Measurements from ENCODE around the gene ADRB1.

ADRB1 gene

DNA sequence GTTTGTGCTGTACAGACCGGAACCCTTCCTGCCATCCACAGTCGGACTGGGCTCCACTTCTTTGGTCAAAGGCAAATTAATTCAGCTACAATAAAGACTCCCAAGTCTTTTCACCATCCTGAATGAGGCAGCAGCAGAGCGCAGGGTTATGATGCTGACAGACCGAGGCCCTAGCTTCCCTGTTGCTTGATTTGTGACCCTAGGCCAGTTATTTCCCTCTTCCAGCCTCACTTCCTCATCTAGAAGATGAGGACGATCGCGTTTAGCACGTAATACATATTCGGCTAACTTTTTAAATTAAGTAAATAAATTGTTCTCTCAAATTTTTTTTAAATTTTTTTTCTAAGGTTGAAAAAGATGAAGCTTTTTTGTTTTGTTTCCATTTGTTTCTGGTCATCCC lies 18.1 kb downstream of the ADRB1 start:
- no peak for TF ChIP-seq SIN3A (IDR thresholded peaks at IDR 0.05; ENCODE audit: borderline replicate concordance, insufficient read depth, low read length)
- no peak for TF ChIP-seq FOXP2 (optimal IDR thresholded peaks at IDR 0.05; ENCODE audit: borderline replicate concordance, extremely low read depth, extremely low read length, insufficient read depth)
- TF ChIP-seq POLR2AphosphoS5 (IDR thresholded peaks at IDR 0.05; ENCODE audit: low read depth, low read length) = no peak
- no peak for TF ChIP-seq TAF1 (IDR thresholded peaks at IDR 0.05; ENCODE audit: borderline replicate concordance, insufficient read depth, low read length)
- TF ChIP-seq, protein P1, sequence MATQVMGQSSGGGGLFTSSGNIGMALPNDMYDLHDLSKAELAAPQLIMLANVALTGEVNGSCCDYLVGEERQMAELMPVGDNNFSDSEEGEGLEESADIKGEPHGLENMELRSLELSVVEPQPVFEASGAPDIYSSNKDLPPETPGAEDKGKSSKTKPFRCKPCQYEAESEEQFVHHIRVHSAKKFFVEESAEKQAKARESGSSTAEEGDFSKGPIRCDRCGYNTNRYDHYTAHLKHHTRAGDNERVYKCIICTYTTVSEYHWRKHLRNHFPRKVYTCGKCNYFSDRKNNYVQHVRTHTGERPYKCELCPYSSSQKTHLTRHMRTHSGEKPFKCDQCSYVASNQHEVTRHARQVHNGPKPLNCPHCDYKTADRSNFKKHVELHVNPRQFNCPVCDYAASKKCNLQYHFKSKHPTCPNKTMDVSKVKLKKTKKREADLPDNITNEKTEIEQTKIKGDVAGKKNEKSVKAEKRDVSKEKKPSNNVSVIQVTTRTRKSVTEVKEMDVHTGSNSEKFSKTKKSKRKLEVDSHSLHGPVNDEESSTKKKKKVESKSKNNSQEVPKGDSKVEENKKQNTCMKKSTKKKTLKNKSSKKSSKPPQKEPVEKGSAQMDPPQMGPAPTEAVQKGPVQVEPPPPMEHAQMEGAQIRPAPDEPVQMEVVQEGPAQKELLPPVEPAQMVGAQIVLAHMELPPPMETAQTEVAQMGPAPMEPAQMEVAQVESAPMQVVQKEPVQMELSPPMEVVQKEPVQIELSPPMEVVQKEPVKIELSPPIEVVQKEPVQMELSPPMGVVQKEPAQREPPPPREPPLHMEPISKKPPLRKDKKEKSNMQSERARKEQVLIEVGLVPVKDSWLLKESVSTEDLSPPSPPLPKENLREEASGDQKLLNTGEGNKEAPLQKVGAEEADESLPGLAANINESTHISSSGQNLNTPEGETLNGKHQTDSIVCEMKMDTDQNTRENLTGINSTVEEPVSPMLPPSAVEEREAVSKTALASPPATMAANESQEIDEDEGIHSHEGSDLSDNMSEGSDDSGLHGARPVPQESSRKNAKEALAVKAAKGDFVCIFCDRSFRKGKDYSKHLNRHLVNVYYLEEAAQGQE (IDR thresholded peaks at IDR 0.05; ENCODE audit: insufficient read depth in 1 of 2, low read depth in 2 of 2, low read length in 2 of 2) = no peak

DNA sequence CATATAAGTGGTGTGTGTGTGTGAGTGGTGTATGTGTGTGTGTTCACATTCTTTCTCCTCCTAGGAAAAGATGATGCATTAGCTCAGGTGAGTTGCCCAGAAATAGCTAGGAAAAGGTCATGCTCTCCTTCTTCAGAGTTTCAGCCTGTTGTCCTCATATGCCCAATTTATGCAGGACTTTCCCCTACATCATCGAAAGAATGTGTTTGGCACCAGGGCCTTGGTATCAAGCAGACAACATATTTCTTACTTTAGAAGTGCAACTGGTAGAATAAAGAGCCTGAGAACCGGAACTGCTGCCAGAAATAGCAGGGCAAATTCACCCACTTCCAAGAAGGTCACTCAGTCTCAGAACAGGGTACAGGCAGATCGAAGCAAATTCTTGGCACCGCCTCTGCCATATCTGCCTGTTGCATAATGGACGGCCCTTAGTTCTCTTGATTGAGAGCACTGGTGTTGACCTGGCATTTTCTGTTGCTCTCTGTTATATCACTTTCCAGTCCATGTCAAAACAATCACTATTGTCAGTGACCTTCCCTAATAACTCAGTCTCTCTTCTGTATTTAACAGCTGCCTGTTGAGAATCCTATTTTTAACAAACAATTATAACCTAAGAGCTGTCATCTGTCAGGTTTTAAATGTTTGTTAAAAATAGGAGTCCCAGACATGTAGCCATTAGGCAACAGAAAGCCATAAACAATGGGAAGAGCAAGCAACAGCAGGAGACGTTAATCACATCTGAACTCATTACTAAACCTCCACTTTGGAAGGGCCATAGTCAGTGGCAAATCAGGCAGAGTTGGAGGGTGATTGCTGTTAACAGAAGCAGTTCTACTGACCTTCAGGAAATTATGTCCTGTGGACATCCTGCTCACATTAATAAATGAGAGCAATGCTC lies 20.7 kb downstream of the ADRB1 start:
- TF ChIP-seq FOXP2 (optimal IDR thresholded peaks at IDR 0.05; ENCODE audit: borderline replicate concordance, extremely low read depth, extremely low read length, insufficient read depth) (no peak), TAF1 (IDR thresholded peaks at IDR 0.05; ENCODE audit: borderline replicate concordance, insufficient read depth, low read length) (no peak), SIN3A (IDR thresholded peaks at IDR 0.05; ENCODE audit: borderline replicate concordance, insufficient read depth, low read length) (no peak), POLR2AphosphoS5 (IDR thresholded peaks at IDR 0.05; ENCODE audit: low read depth, low read length) (no peak)
- TF ChIP-seq, protein P1 (IDR thresholded peaks at IDR 0.05; ENCODE audit: insufficient read depth in 1 of 2, low read depth in 2 of 2, low read length in 2 of 2) = no peak

DNA sequence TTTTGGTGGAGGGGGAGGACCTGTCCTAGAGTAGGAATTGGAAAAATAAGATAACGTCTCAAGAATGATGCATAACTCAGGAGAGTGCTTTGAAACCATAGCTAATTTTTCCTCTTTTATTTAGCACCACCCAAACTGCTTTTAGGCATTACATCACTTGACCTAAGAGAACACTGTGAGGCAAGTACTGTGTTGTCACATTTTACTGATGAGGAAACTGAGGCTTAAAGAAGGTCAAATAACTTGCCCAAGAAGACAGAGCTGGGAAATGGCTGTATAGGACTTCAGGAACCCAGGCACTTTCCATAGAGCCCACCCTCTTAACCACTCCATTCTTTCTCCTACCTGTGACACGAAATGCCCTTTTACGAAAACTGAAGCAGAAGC lies 21.4 kb downstream of the ADRB1 start:
- TF ChIP-seq TAF1 (IDR thresholded peaks at IDR 0.05; ENCODE audit: borderline replicate concordance, insufficient read depth, low read length) (no peak), FOXP2 (optimal IDR thresholded peaks at IDR 0.05; ENCODE audit: borderline replicate concordance, extremely low read depth, extremely low read length, insufficient read depth) (no peak), SIN3A (IDR thresholded peaks at IDR 0.05; ENCODE audit: borderline replicate concordance, insufficient read depth, low read length) (no peak), POLR2AphosphoS5 (IDR thresholded peaks at IDR 0.05; ENCODE audit: low read depth, low read length) (no peak)
- TF ChIP-seq, protein P1 (IDR thresholded peaks at IDR 0.05; ENCODE audit: insufficient read depth in 1 of 2, low read depth in 2 of 2, low read length in 2 of 2) = no peak

DNA sequence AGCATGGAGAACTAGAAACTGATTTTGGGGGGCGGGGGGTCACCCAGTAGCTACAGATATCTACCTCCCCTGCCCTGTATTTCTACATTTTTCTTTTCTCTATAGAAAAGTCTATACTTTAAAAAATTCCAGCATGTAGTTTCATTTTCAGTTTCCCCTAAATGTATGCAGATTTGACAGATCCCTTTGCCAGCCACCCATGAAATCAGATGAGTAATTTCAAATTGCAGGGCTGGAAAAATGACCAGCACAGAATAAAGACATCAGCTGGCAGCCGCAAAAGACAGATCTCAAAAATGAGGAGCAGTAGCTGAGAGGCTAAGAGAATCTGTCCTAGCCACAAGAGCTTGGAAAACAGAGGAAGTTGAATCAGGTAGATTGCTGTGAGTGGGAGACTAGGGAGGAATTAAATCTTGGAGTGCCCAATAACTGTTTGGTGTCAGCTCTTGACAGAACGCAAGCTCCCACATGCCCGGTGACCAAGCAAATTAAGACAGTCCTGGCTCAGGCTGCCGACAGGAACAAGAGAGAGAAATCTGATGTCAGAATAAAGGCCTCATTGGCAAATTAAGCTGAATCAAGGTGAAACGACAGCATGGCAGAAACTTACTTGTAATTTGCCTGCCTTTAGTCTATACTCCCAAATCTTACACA lies 24.5 kb downstream of the ADRB1 start:
- TF ChIP-seq, protein P1 (IDR thresholded peaks at IDR 0.05; ENCODE audit: insufficient read depth in 1 of 2, low read depth in 2 of 2, low read length in 2 of 2) = no peak
- TF ChIP-seq TAF1 (IDR thresholded peaks at IDR 0.05; ENCODE audit: borderline replicate concordance, insufficient read depth, low read length) (no peak), POLR2AphosphoS5 (IDR thresholded peaks at IDR 0.05; ENCODE audit: low read depth, low read length) (no peak), SIN3A (IDR thresholded peaks at IDR 0.05; ENCODE audit: borderline replicate concordance, insufficient read depth, low read length) (no peak), FOXP2 (optimal IDR thresholded peaks at IDR 0.05; ENCODE audit: borderline replicate concordance, extremely low read depth, extremely low read length, insufficient read depth) (no peak)

All from PFSK-1 (cell line).